CD14-positive monocyte (primary cell): ENCODE measurements around the gene ADGRG1. TPM values are rescaled to one million over a fixed set of nuclear protein-coding genes. Genes with fewer than 3 reads are reported as not detected.

Source experiments
- DNase-seq, 3 donors: peaks; one replicate each; pipeline ENCODE4 v3.0.0-alpha.2; 2011 to 2022
- H2AFZ ChIP-seq: 2 replicates; pipeline ENCODE4 v1.6.0; 2012; ENCODE audit warnings: mild to moderate bottlenecking, low read depth, low read length, inconsistent platforms; ENCODE audit not compliant: insufficient read depth, poor library complexity, severe bottlenecking
- H3K27ac ChIP-seq, 2 donors: 1 replicate in 1 of 2; 2 replicates in 1 of 2; pipeline ENCODE4 v1.5.1; 2012 to 2013; ENCODE audit warnings: low read length in 2 of 2, control low read depth in 1 of 2, inconsistent platforms in 1 of 2, low read depth in 1 of 2, mild to moderate bottlenecking in 1 of 2
- H3K27me3 ChIP-seq, 2 donors: one replicate each; pipeline versions ENCODE4 v1.6.0 to v1.6.1; 2011 to 2013; ENCODE audit warnings: low read length in 2 of 2; ENCODE audit not compliant: control insufficient read depth in 2 of 2, insufficient read depth in 2 of 2
- H3K36me3 ChIP-seq, 2 donors: replicated peaks in 1 of 2; 1 replicate in 1 of 2; 2 replicates in 1 of 2; pipeline versions ENCODE4 v1.5.1 to v1.6.1; 2012 to 2013; ENCODE audit warnings: low read length in 2 of 2, control low read depth in 1 of 2, inconsistent platforms in 1 of 2, mild to moderate bottlenecking in 1 of 2; ENCODE audit not compliant: insufficient read depth in 2 of 2, control insufficient read depth in 1 of 2
- H3K4me1 ChIP-seq, 2 donors: 1 replicate in 1 of 2; 2 replicates in 1 of 2; pipeline versions ENCODE4 v1.5.1 to v1.6.1; 2012 to 2013; ENCODE audit warnings: low read length in 2 of 2, control low read depth in 1 of 2, inconsistent platforms in 1 of 2, mild to moderate bottlenecking in 1 of 2, moderate library complexity in 1 of 2; ENCODE audit not compliant: insufficient read depth in 2 of 2, control insufficient read depth in 1 of 2
- H3K4me2 ChIP-seq: replicated peaks from 2 replicates; pipeline ENCODE3; 2012; ENCODE audit warnings: low read length, moderate library complexity, mild to moderate bottlenecking; ENCODE audit not compliant: poor library complexity, severe bottlenecking; ENCODE audit errors: extremely low read depth
- H3K4me3 ChIP-seq, 3 experiments: fragments of 200-600 bp in 1 of 3; sonication (generic) in 1 of 3; replicated peaks in 1 of 3; 1 replicate in 2 of 3; 2 replicates in 1 of 3; pipeline ENCODE4 v1.5.1; 2011 to 2013; ENCODE audit warnings: low read length in 3 of 3, mild to moderate bottlenecking in 3 of 3, control low read depth in 2 of 3, low read depth in 2 of 3, inconsistent platforms in 1 of 3, moderate library complexity in 1 of 3
- H3K79me2 ChIP-seq: 2 replicates; pipeline ENCODE4 v1.6.0; 2012; ENCODE audit warnings: mild to moderate bottlenecking, control low read depth, inconsistent platforms, low read length, moderate library complexity; ENCODE audit not compliant: insufficient read depth
- H3K9ac ChIP-seq: 2 replicates; pipeline ENCODE4 v1.6.0; 2017; ENCODE audit warnings: low read length, mild to moderate bottlenecking; ENCODE audit not compliant: insufficient read depth, poor library complexity, severe bottlenecking
- H3K9me3 ChIP-seq, 2 donors: replicated peaks in 1 of 2; 1 replicate in 1 of 2; 2 replicates in 1 of 2; pipeline versions ENCODE4 v1.5.1 to v1.6.1; 2012 to 2013; ENCODE audit warnings: low read length in 2 of 2, control low read depth in 1 of 2; ENCODE audit not compliant: control insufficient read depth in 1 of 2, insufficient read depth in 1 of 2
- H4K20me1 ChIP-seq: 2 replicates; pipeline ENCODE4 v1.6.0; 2012; ENCODE audit warnings: mild to moderate bottlenecking, low read length, control low read depth, moderate library complexity; ENCODE audit not compliant: insufficient read depth
- H3K27ac Mint-ChIP-seq, 7 donors: one replicate each; pipeline ENCODE4 v1.8.0; 2020; ENCODE audit warnings: mild to moderate bottlenecking in 7 of 7, mixed read lengths in 7 of 7, moderate library complexity in 6 of 7, inconsistent platforms in 2 of 7
- H3K27me3 Mint-ChIP-seq, 3 donors: one replicate each; pipeline ENCODE4 v1.8.0; 2021 to 2022; ENCODE audit warnings: low read depth in 3 of 3, mild to moderate bottlenecking in 3 of 3, mixed read lengths in 3 of 3, moderate library complexity in 3 of 3, inconsistent platforms in 1 of 3
- H3K36me3 Mint-ChIP-seq, 2 donors: one replicate each; pipeline ENCODE4 v1.8.0; 2020; ENCODE audit warnings: mixed read lengths in 2 of 2, inconsistent platforms in 1 of 2, mild to moderate bottlenecking in 1 of 2
- H3K4me1 Mint-ChIP-seq: one replicate; pipeline ENCODE4 v1.8.0; 2020; ENCODE audit warnings: mild to moderate bottlenecking, mixed read lengths
- H3K4me3 Mint-ChIP-seq, 2 donors: one replicate each; pipeline ENCODE4 v1.8.0; 2020; ENCODE audit warnings: mild to moderate bottlenecking in 2 of 2, mixed read lengths in 2 of 2, moderate library complexity in 1 of 2
- H3K9me3 Mint-ChIP-seq, 7 donors: one replicate each; pipeline ENCODE4 v1.8.0; 2020 to 2022; ENCODE audit warnings: mixed read lengths in 7 of 7, mild to moderate bottlenecking in 6 of 7, moderate library complexity in 6 of 7, inconsistent platforms in 2 of 7
- WGBS: methylation state at CpG from one replicate; pipeline ENCODE4 v1.1.5; 2013; ENCODE audit warnings: missing lambda C conversion rate; ENCODE audit not compliant: insufficient coverage; 5-methylcytosine and 5-hydroxymethylcytosine counted together
- intact Hi-C, 2 donors: fragments of 100-400 bp; cut with micrococcal nuclease; formaldehyde crosslinking; loops; one replicate each; pipeline versions ENCODE4 v1.15.0 to v1.15.1; 2023
- polyA plus RNA-seq, 3 donors: library from polyadenylated mRNA; depleted of rRNA in 1 of 3; unstranded in 2 of 3; stranded (reverse) in 1 of 3; fragments of 300-500 nt in 2 of 3; fragments of >200 nt in 1 of 3; fragmentation: Illumina TruSeq in 2 of 3; gene quantifications; 1 replicate in 2 of 3; 2 replicates in 1 of 3; pipeline ENCODE4 v1.2.3, GENCODE V29; 2012 to 2021
- TF ChIP-seq, protein P1 (sequence below): fragments of 200-600 bp; IDR thresholded peaks from one replicate; pipeline ENCODE4 v1.8.0; 2022; ENCODE audit warnings: antibody characterized with exemption, mild to moderate bottlenecking

The ADGRG1 gene
- polyA plus RNA-seq, 3 donors: 0.07 to 0.39 (median 0.08) TPM

DNA sequence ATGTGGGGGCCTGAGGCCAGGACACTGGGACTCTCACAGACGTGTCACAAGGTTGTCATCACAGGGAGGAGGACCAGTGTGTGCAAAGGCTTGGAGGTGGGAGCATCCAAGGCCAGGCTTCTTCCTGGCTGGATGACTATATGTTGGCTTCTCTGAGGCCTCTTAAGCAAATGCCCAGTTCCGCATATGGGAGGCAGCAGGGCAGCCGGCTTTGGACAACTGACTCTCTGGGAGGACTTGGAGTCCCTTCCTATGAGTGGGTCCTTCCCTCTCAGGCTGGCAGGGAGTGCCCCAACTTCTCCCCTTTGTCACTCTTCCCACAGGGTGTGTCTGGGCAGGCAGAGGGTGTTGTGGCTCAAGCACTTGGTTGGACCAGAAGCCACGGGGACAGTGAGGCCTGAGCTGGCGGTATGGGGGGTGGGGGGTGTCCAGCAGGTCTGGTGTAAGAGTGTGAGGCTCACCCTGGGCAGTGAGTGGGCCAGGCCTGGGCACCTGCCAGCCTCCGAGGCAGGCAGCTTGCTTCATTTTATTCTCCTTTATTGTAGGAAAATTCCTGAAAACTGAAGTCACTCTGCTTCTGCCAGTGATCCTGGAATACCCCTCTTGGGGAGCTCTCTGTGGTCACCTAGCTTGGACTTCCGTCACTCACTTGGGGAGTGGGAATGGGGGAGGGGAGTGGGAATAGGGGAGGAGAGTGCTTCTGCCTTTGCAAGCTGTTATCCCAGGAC, 14.9 kb downstream of the ADGRG1 start:
- Histone ChIP-seq H3K79me2 (no peaks in the 10 kb centered on the region), H4K20me1 (no peaks in the 10 kb centered on the region), H3K4me2 (no peak overlapping the region), H3K9me3 (no peaks in the 10 kb centered on the region), H3K4me3 (no peak overlapping the region), H3K4me1 (peaks cover 14% of the 10 kb centered on the region in 2 donors), H3K36me3 (no peaks in the 10 kb centered on the region), H2AFZ (no peak overlapping the region), H3K27me3 (peaks cover 2 to 61% of the 10 kb centered on the region in 2 donors), H3K9ac (no peak overlapping the region), H3K27ac (no peak overlapping the region)
- 34% methylated on average over 6 of the region's 7 CpGs for WGBS
- TF ChIP-seq, protein P1, sequence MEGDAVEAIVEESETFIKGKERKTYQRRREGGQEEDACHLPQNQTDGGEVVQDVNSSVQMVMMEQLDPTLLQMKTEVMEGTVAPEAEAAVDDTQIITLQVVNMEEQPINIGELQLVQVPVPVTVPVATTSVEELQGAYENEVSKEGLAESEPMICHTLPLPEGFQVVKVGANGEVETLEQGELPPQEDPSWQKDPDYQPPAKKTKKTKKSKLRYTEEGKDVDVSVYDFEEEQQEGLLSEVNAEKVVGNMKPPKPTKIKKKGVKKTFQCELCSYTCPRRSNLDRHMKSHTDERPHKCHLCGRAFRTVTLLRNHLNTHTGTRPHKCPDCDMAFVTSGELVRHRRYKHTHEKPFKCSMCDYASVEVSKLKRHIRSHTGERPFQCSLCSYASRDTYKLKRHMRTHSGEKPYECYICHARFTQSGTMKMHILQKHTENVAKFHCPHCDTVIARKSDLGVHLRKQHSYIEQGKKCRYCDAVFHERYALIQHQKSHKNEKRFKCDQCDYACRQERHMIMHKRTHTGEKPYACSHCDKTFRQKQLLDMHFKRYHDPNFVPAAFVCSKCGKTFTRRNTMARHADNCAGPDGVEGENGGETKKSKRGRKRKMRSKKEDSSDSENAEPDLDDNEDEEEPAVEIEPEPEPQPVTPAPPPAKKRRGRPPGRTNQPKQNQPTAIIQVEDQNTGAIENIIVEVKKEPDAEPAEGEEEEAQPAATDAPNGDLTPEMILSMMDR: no peak
- Mint-ChIP-seq H3K27me3 (peaks cover 40 to 69% (median 58%) of the 10 kb centered on the region in 3 donors), H3K27ac (no peak overlapping the region), H3K4me1 (peaks cover 14% of the 10 kb centered on the region), H3K4me3 (peak overlapping the region in 1 of 2 donors; percentile 48), H3K36me3 (no peaks in the 10 kb centered on the region), H3K9me3 (peaks cover 0 to 5% (median 0%) of the 10 kb centered on the region in 7 donors)
- DNase-seq: peak in 1 of 3 donors; percentile 20
- intact Hi-C loops: no loop called here

DNA sequence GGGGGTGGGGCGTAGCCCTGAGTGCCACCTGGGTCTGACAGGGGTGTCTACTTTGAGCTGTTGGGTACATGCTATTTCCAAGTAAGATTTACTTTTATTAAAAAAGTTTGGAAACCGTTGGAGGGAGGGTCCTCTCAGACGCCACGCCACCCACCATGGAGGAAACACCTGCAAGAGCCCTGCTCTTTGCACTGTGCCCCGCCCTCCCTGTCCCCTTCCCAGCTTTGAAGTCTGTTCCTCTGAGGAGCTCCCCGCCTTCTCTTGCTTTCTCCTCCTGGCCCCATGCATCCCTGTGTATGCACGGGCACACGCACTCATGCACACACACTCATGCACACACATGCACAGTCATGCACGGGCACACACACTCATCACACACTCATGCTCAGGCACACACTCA, 15.5 kb downstream of the ADGRG1 start:
- Histone ChIP-seq H3K9ac (no peak overlapping the region), H2AFZ (no peak overlapping the region), H4K20me1 (no peaks in the 10 kb centered on the region), H3K4me3 (no peak overlapping the region), H3K79me2 (no peaks in the 10 kb centered on the region), H3K27ac (no peak overlapping the region), H3K9me3 (no peaks in the 10 kb centered on the region), H3K4me1 (peaks cover 20% of the 10 kb centered on the region in 2 donors), H3K36me3 (no peaks in the 10 kb centered on the region), H3K27me3 (peaks cover 2 to 59% of the 10 kb centered on the region in 2 donors), H3K4me2 (no peak overlapping the region)
- Mint-ChIP-seq H3K4me1 (peaks cover 20% of the 10 kb centered on the region), H3K9me3 (peaks cover 0 to 5% (median 0%) of the 10 kb centered on the region in 7 donors), H3K27ac (no peak overlapping the region), H3K4me3 (no peak overlapping the region), H3K36me3 (no peaks in the 10 kb centered on the region), H3K27me3 (peaks cover 34 to 65% (median 52%) of the 10 kb centered on the region in 3 donors)
- 1% methylated on average over 7 of the region's 9 CpGs for WGBS
- intact Hi-C loops: no loop called here
- DNase-seq: no peak
- TF ChIP-seq, protein P1: no peak
